HTERT RPE-1 (cell line): ENCODE measurements around the gene TMEM239.
"Not testable (repeated sequence)": the region's sequence is repeated elsewhere in the genome, so short reads cannot be mapped to it uniquely, and the experiment has no call there.

Experiments
- in situ Hi-C: fragments of 300-500 bp; cut with MboI; formaldehyde crosslinking; loops from 4 replicates; pipeline ENCODE4 v1.14.3; 2020; ENCODE audit warnings: low sequenced_read_pairs

Gene TMEM239

GRCh38 chr20:2799688-2800520 is 16.3 kb upstream of the TMEM239 start:
- in situ Hi-C loops: no loop called here

DNA sequence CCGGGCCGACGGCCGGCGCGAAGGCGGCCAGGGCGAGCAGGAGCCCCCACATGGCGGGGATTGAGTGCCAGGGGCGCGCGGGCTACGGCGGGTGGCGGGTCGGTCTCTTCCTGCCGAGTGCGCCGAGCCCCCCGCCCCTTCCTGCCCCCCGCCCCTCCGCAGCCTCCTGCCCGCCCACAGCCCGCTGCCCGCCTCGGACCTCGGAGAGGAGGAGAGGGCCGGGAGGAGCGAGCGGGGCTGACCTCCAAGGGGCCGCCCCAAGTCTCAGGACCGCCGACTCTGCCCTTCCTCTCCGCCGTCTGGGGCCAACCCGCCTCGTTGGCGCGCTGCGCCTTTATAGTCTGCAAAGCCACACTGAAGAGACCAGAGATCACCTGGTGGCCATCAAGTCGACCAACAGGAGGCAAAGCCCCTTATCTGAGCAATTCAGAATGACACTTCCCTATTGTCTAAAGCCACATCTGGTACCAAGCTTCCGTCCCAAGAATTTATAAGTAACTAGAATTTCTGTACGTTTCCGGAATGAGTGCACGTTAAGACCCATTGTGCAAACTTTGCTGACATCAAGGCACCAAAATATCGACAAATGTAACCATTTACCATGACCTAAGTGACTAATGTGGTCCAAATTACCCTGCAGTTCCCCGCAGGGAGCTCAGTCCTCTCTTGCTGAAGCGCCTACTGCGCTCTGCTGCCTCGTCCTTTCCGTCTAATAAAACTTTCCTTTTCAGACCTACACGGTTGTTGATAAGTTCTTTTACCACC is 15.5 kb upstream of the TMEM239 start, which contains the start of gene CPXM1:
Gene CPXM1 (minus strand): TSS at position 107 of the 765 bp plus-strand sequence. CDS start 55 bp downstream, at position 52.
- in situ Hi-C loops: no loop called here

- in situ Hi-C loops: no loop called here
Measured at GRCh38 chr20:2801286-2801728, 14.9 kb upstream of the TMEM239 start.

DNA sequence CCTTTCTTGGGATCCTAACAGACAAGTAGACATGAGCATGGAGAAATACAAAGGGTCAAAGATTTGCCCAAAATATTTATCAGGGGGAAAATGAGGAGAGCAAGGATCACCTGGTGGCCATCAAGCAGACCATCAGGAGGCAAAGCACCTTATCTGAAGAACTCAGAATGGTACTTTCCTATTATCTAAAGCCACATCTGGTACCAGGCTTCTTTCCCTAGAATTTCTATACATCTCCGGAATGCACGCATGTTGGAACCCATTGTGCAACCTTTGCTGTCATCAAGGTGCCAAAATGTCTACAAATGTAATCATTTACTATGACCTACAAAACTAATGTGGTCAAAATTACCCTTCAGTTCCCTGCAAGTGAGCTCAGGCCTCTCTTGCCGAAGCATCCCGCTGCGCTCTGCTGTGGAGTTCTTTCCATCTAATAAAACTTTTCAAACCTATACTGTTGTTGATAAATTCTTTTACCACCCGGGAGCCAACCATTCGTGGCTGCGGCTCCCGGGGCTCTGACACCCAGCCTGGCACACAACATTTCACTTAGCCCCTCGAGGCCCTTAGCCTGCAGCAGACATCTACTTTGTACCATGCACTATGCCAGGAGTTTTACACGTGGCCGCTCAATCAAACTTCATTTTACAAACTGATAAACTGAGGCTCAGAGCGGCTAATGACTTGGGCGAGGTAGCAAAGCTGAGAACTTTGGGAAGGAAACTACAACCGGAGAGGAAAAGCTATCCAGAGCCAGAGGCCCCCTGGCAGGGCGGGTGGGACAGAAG is 11.9 kb upstream of the TMEM239 start:
- in situ Hi-C loops: no loop called here

GRCh38 chr20:2804852-2805688 is 11.1 kb upstream of the TMEM239 start:
- in situ Hi-C loops: no loop called here

DNA sequence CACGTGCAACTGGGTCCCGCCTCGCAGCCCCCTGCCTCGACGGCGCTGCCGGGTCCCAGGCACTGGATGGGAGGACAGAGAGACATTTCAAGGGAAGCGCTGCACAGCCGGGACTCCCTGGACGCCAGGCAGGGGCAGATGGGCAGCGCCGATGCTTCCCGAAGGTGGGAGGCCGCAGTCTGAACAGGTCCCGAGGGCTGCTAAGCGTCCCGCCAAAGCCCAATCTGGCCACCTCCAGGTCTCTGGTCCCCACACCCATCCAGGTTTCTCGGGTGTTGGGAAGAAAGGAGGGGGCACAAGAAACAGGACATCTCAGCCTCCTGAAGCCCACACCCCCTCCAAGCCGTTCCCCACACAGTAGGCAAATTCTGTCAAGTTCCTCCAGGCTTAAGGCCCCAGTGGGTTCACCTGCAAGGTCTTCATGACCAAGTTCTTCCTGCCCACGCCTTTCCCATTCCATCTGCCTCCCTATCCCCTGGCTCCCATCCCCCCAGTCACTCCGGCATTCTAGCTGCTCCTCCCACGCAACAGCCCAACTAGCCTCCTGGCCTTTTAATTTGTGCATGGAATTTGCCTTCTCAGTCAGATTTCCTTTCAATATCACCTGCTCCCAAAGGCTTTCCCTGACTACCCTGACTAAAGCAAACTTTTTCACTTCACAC is 10.3 kb upstream of the TMEM239 start:
- in situ Hi-C loops: no loop called here

DNA sequence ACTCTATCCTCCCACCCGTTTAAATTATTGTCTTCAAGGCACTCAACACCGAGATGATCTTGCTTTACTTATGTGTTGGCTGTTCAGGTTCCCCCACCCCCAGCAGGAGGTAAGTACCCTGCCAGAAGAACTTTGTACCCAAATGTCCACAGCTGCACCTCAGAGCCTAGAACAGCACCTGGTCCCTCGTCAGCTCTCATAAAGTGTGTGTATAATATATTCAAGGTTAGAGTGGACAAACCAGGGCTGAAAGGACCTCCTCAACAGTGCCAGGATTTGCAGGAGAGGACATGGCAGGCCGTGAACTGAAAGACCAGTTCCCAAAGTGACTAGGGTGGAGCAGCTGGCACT is 9.8 kb upstream of the TMEM239 start:
- in situ Hi-C loops: no loop called here

DNA sequence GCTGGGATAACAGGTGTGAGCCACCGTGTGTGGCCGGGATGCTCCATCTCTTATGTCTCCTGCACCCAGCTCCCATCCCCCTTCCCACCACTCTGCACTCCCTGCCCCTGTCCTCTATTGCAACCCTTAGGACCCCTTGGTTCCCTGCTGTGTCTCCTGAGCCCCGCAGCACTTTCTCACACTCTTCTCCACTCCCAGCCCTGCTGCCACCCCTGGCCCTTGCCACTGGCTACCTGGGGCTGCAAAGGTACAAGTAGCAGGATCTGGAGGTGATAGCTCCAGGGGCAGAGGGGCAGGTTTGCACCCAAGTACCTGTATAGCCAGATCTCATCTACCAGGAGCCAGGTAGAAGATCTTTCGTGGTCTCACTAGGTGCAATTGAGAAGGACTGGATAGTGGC is 9.1 kb upstream of the TMEM239 start:
- in situ Hi-C loops: no loop called here

DNA sequence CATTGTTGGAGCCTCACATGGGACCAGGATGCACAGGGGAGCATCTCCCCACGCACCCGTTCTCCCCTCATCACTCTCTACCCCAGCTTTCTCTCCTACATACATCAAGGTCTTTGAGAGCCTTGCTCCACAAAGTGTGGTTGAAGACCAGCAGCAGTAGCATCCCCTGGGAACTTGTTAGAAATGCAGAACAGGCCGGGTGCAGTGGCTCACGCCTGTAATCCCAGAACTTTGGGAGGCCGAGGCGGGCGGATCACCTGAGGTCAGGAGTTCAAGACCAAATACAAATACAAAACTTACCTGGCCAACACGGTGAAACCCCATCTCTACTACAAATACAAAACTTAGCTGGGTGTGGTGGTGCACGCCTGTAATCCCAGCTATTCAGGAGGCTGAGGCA is 8.2 kb upstream of the TMEM239 start:
- in situ Hi-C loops: not testable (repeated sequence)

- in situ Hi-C loops: no loop called here
Measured at GRCh38 chr20:2809690-2810089, 6.5 kb upstream of the TMEM239 start.

DNA sequence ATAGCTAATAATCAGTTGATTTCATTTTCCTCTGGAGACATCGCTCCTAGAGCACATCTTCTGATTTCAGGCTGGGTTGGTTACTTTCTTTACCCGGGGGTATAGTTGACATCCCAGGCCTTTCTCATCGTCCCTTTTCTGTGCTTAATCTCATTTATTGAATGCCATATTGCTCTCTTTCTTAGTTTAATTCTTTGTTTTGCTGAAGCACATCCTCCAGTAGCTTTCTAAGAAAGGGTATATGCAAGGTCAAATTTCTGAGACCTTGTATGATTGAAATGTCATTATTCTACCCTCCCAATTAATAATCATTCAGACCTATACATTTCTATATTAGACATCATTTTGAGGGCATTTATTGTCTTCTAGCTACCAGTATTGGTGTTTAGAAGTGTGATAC is 4.0 kb upstream of the TMEM239 start:
- in situ Hi-C loops: no loop called here

DNA sequence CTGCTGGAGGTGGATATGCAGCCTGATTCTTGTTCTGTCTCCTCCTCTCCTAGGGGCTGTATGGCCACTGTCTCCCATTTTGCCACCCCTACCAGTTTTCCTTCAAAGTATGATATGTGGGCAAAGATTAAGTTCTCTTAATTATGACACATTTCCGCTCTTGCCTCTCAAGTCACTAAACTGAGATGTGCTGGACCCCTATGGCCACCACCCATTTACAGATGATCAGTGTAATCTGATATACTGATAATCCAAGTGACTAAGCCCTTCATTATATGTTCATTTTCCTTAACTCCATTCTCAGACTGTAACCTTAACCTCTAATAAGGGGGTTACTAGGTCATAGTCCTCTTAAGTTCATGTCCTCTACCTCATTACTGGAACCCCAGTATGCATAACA is 2.1 kb upstream of the TMEM239 start:
- in situ Hi-C loops: no loop called here

GRCh38 chr20:2814587-2815051 is 1.5 kb upstream of the TMEM239 start, which contains the start of gene C20orf141:
TSS of gene C20orf141 (plus strand) at chr20:2814987. CDS start at chr20:2815185, 198 bp downstream.
- in situ Hi-C loops: no loop called here

GRCh38 chr20:2815242-2815900 is 793 bp upstream of the TMEM239 start:
- in situ Hi-C loops: no loop called here

DNA sequence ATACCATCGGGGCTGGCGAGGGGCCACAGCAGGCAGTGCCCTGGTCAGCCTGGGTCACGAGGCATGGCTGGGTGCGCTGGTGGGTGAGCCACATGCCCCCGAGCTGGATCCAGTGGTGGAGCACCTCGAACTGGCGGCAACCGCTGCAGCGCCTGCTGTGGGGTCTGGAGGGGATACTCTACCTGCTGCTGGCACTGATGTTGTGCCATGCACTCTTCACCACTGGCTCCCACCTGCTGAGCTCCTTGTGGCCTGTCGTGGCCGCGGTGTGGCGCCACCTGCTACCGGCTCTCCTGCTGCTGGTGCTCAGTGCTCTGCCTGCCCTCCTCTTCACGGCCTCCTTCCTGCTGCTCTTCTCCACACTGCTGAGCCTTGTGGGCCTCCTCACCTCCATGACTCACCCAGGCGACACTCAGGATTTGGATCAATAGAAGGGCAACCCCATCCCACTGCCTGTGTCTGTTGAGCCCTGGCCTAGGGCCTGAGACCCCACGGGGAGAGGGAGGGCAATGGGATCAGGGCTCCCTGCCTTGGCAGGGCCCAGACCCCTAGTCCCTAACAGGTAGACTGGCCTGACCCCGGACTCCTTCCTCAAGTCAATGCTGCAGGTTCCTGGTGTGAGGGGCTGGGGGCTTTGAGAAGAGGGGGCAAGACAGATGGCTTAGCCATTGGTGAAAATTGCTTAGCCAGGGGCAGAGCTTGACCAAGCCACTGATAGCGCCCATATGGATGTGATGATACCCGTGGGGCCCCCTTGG is 598 bp downstream of the TMEM239 start:
- in situ Hi-C loops: no loop called here

DNA sequence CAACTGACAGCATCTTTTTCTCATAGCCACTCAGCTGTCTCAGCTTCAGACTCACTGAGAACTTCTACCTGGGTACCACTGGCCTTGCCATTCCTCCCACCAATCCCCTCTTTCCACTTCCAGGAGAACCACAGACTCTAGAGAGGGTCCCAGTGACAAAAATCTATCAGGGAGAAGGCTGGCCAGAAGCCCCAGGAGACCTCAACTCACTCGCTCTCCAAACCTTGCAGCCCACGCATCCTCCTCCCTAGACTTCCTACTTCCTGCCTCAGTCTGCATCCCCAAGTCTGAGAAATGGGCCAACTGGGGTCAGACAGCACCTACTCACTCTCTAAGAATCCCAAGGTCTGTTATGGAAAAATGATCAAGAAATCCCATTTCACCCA is 1.2 kb downstream of the TMEM239 start:
- in situ Hi-C loops: no loop called here

- in situ Hi-C loops: no loop called here
Measured at GRCh38 chr20:2817891-2818595, 1.9 kb downstream of the TMEM239 start.
